Lower leg skin (tissue), 3 donors: Measurements from ENCODE around the gene AUTS2.

Experiments
- CTCF ChIP-seq, 3 donors: fragments of 450-650 bp; IDR thresholded peaks; one replicate each; pipeline ENCODE4 v1.5.1; 2016; ENCODE audit warnings: antibody characterized with exemption in 3 of 3, mild to moderate bottlenecking in 3 of 3, moderate library complexity in 2 of 3
- POLR2A ChIP-seq, 2 donors: fragments of 450-650 bp; IDR thresholded peaks; one replicate each; pipeline ENCODE4 v1.6.1; 2016 to 2017; ENCODE audit warnings: antibody characterized with exemption in 2 of 2, mild to moderate bottlenecking in 1 of 2, moderate library complexity in 1 of 2

GRCh38 chr7:70354409-70355169, 756.3 kb downstream of the AUTS2 start:
- TF ChIP-seq CTCF (IDR thresholded peaks at IDR 0.05) (no peak), POLR2A (IDR thresholded peaks at IDR 0.05) (no peak)
